ENCODE results near the gene FCHSD2. TPM values are rescaled to one million over a fixed set of nuclear protein-coding genes. Genes with fewer than 3 reads are reported as not detected.

FCHSD2 gene
- total and polyA plus RNA-seq, 4 donors, result 7.6 to 18.7 (median 9.9) TPM

- no peak overlapping the region for H3K9ac ChIP-seq (ENCODE audit: low read depth in 1 of 2, low read length in 2 of 2)
- H3K4me3 ChIP-seq (ENCODE audit: low read depth in 1 of 3, low read length in 3 of 3), result no peak overlapping the region
- 93% methylated on average over 1 of the region's 1 CpG for WGBS
- H3K36me3 ChIP-seq (ENCODE audit: control insufficient read depth in 4 of 4, insufficient read depth in 3 of 4, low read depth in 1 of 4, low read length in 3 of 4), result no peaks in the 10 kb centered on the region
- TF ChIP-seq RAD21 (IDR thresholded peaks at IDR 0.05), result peak; percentile 79 to 81
- TF ChIP-seq SP1 (IDR thresholded peaks at IDR 0.05), result no peak
- TF ChIP-seq CTCF (IDR thresholded peaks at IDR 0.05; ENCODE audit: low read depth, low read length, missing input control), result peak; percentile 54
- no peak for TF ChIP-seq FOXA1 (IDR thresholded peaks at IDR 0.05)
- no peak for TF ChIP-seq ZBTB33 (IDR thresholded peaks at IDR 0.05)
- no peak for TF ChIP-seq RXRA (IDR thresholded peaks at IDR 0.05)
- no peak for TF ChIP-seq HNF4G (IDR thresholded peaks at IDR 0.05)
- no peak for TF ChIP-seq YY1 (IDR thresholded peaks at IDR 0.05)
- no peak overlapping the region for H3K27ac ChIP-seq (ENCODE audit: low read depth in 1 of 2, low read length in 2 of 2)
- peaks cover 3 to 8% (median 4%) of the 10 kb centered on the region in 4 donors for H3K4me1 ChIP-seq (ENCODE audit: control insufficient read depth in 4 of 4, insufficient read depth in 4 of 4, low read length in 3 of 4)
- H3K9me3 ChIP-seq (ENCODE audit: control insufficient read depth in 4 of 4, low read length in 3 of 4), result no peaks in the 10 kb centered on the region
- no peaks in the 10 kb centered on the region for H3K27me3 ChIP-seq (ENCODE audit: control insufficient read depth in 4 of 4, insufficient read depth in 4 of 4, low read length in 3 of 4)
- no peak for DNase-seq (ENCODE audit: low spot score)
These were observed 217.4 kb downstream of the FCHSD2 start for GRCh38 chr11:72924568-72925190.

GRCh38 chr11:72921028-72921716 lies 220.9 kb downstream of the FCHSD2 start:
- H3K4me1 ChIP-seq (ENCODE audit: control insufficient read depth in 4 of 4, insufficient read depth in 4 of 4, low read length in 3 of 4), result peaks cover 3 to 8% (median 4%) of the 10 kb centered on the region in 4 donors
- H3K27me3 ChIP-seq (ENCODE audit: control insufficient read depth in 4 of 4, insufficient read depth in 4 of 4, low read length in 3 of 4), result no peaks in the 10 kb centered on the region
- H3K4me3 ChIP-seq (ENCODE audit: low read depth in 1 of 3, low read length in 3 of 3), result no peak overlapping the region
- H3K9ac ChIP-seq (ENCODE audit: low read depth in 1 of 2, low read length in 2 of 2), result no peak overlapping the region
- WGBS, result 57% methylated on average over 5 of the region's 5 CpGs
- H3K27ac ChIP-seq (ENCODE audit: low read depth in 1 of 2, low read length in 2 of 2), result no peak overlapping the region
- no peak for DNase-seq (ENCODE audit: low spot score)
- no peaks in the 10 kb centered on the region for H3K36me3 ChIP-seq (ENCODE audit: control insufficient read depth in 4 of 4, insufficient read depth in 3 of 4, low read depth in 1 of 4, low read length in 3 of 4)
- H3K9me3 ChIP-seq (ENCODE audit: control insufficient read depth in 4 of 4, low read length in 3 of 4), result no peaks in the 10 kb centered on the region
- TF ChIP-seq NR2F2 (IDR thresholded peaks at IDR 0.05), result peak; percentile 75
- TF ChIP-seq YY1 (IDR thresholded peaks at IDR 0.05), result no peak
- no peak for TF ChIP-seq EGR1 (IDR thresholded peaks at IDR 0.05; ENCODE audit: low read depth in 2 of 2)
- TF ChIP-seq MAX (IDR thresholded peaks at IDR 0.05), result no peak
- no peak for TF ChIP-seq GABPA (IDR thresholded peaks at IDR 0.05 in 1 of 2, conservative IDR thresholded peaks at IDR 0.05 in 1 of 2)
- no peak for TF ChIP-seq RXRA (IDR thresholded peaks at IDR 0.05)
- peak in 1 of 2 donors; percentile 7 for TF ChIP-seq RAD21 (IDR thresholded peaks at IDR 0.05)
- TF ChIP-seq TAF1 (conservative IDR thresholded peaks at IDR 0.05), result no peak

GRCh38 chr11:72920001-72920400 lies 222.1 kb downstream of the FCHSD2 start:
- H3K36me3 ChIP-seq (ENCODE audit: control insufficient read depth in 4 of 4, insufficient read depth in 3 of 4, low read depth in 1 of 4, low read length in 3 of 4), result no peaks in the 10 kb centered on the region
- H3K9me3 ChIP-seq (ENCODE audit: control insufficient read depth in 4 of 4, low read length in 3 of 4), result no peaks in the 10 kb centered on the region
- no peak for TF ChIP-seq HNF4A (conservative IDR thresholded peaks at IDR 0.05)
- no peak for TF ChIP-seq YY1 (IDR thresholded peaks at IDR 0.05)
- no peak for TF ChIP-seq SP1 (IDR thresholded peaks at IDR 0.05)
- TF ChIP-seq RAD21 (IDR thresholded peaks at IDR 0.05), result no peak
- TF ChIP-seq ZBTB33 (IDR thresholded peaks at IDR 0.05), result no peak
- no peak for TF ChIP-seq GABPA (IDR thresholded peaks at IDR 0.05 in 1 of 2, conservative IDR thresholded peaks at IDR 0.05 in 1 of 2)
- DNase-seq (ENCODE audit: low spot score), result no peak
- peak overlapping the region in 1 of 2 donors; percentile 13 for H3K27ac ChIP-seq (ENCODE audit: low read depth in 1 of 2, low read length in 2 of 2)
- no peak overlapping the region for H3K4me3 ChIP-seq (ENCODE audit: low read depth in 1 of 3, low read length in 3 of 3)
- peaks cover 3 to 8% (median 4%) of the 10 kb centered on the region in 4 donors for H3K4me1 ChIP-seq (ENCODE audit: control insufficient read depth in 4 of 4, insufficient read depth in 4 of 4, low read length in 3 of 4)
- no peaks in the 10 kb centered on the region for H3K27me3 ChIP-seq (ENCODE audit: control insufficient read depth in 4 of 4, insufficient read depth in 4 of 4, low read length in 3 of 4)
- H3K9ac ChIP-seq (ENCODE audit: low read depth in 1 of 2, low read length in 2 of 2), result no peak overlapping the region

Data from liver (tissue), 9 donors.